Measurements from ENCODE around the gene PGM5.

Gene PGM5

DNA sequence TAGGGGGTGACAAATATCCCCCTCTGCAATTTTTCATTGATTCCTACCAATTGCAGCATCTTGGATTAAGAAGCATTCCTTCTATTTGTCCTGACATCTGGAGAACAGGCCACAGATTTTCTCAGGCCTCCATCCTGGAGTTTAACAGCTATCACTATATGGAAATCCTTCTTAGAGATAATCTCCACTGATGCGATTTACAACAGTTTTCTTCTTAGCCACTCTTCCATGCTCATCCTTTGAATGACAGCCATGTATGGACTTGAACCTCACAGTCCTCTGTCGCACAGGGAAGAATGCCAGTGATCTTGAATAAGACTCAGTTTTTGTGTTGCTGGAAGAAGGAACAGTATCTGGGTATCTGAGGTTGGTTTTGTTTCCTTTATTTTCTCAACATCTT is 73.2 kb downstream of the PGM5 start:
- no peak overlapping the region for H4K8ac ChIP-seq (ENCODE audit: low read depth, low read length)
- H3K18ac ChIP-seq (ENCODE audit: low read length), result no peak overlapping the region
- H3K9me3 ChIP-seq (ENCODE audit: insufficient read depth, low read depth, low read length), result no peaks in the 10 kb centered on the region
- no peak overlapping the region for H2BK5ac ChIP-seq (ENCODE audit: low read depth, low read length, poor library complexity)
- no peak overlapping the region for H3K4me2 ChIP-seq (ENCODE audit: low read length)
- H3K36me3 ChIP-seq (ENCODE audit: control insufficient read depth in 1 of 2, insufficient read depth in 2 of 2, low read length in 2 of 2), result no peaks in the 10 kb centered on the region
- no peak overlapping the region for H3K4me3 ChIP-seq (ENCODE audit: low read depth, low read length)
- no peak overlapping the region for H3K4ac ChIP-seq (ENCODE audit: low read depth, low read length)
- no peaks in the 10 kb centered on the region for H3K79me1 ChIP-seq (ENCODE audit: low read length)
- no peak overlapping the region for H3K23ac ChIP-seq (ENCODE audit: low read length)
- H3K79me2 ChIP-seq (ENCODE audit: control insufficient read depth, insufficient read depth, low read length, poor library complexity), result no peaks in the 10 kb centered on the region
- H2AK5ac ChIP-seq (ENCODE audit: low read length), result no peak overlapping the region
- no peak overlapping the region for H3K9ac ChIP-seq (ENCODE audit: low read length)
- H2BK120ac ChIP-seq (ENCODE audit: insufficient read depth, low read length, poor library complexity), result no peak overlapping the region
- H3K4me1 ChIP-seq (ENCODE audit: control insufficient read depth in 1 of 2, insufficient read depth in 2 of 2, low read length in 2 of 2), result no peaks in the 10 kb centered on the region
- H3K27me3 ChIP-seq (ENCODE audit: insufficient read depth, low read length), result no peaks in the 10 kb centered on the region
- no peak overlapping the region for H2AFZ ChIP-seq (ENCODE audit: insufficient read depth, low read length, poor library complexity)
- no peak overlapping the region for H3K27ac ChIP-seq (ENCODE audit: low read depth, low read length)
- no peak overlapping the region for H2BK12ac ChIP-seq (ENCODE audit: low read length)
- WGBS (ENCODE audit: extremely low coverage, insufficient coverage, insufficient read length), result no CpG with 5 or more reads among the region's 2 CpGs
- no peak overlapping the region for H3K14ac ChIP-seq (ENCODE audit: low read length)
- no peak for DNase-seq
- no peak overlapping the region for H4K12ac ChIP-seq (ENCODE audit: low read depth, low read length)
- no peak overlapping the region for H4K91ac ChIP-seq (ENCODE audit: low read depth, low read length)

DNA sequence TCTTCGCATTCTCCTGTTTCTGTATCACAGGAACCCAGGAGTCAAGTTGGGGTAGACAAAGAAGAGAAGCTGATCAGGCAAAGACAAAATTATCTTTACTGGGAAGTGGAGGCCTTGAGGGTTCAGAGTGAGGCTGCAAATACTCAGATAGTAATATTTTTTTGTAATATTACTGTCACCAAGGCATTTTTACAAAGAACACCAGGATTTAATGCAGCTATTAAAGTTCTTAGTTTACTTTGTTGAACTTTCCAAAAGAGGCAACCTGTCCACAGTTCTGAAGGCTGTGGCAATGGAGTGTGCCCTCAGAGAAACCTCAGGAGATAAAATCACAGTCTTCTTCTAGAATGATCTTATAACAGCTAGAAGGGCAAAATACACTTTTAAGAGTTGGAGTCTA is 74.9 kb downstream of the PGM5 start:
- Histone ChIP-seq H3K79me1 (ENCODE audit: low read length) (no peaks in the 10 kb centered on the region), H3K23ac (ENCODE audit: low read length) (no peak overlapping the region), H4K12ac (ENCODE audit: low read depth, low read length) (no peak overlapping the region)

DNA sequence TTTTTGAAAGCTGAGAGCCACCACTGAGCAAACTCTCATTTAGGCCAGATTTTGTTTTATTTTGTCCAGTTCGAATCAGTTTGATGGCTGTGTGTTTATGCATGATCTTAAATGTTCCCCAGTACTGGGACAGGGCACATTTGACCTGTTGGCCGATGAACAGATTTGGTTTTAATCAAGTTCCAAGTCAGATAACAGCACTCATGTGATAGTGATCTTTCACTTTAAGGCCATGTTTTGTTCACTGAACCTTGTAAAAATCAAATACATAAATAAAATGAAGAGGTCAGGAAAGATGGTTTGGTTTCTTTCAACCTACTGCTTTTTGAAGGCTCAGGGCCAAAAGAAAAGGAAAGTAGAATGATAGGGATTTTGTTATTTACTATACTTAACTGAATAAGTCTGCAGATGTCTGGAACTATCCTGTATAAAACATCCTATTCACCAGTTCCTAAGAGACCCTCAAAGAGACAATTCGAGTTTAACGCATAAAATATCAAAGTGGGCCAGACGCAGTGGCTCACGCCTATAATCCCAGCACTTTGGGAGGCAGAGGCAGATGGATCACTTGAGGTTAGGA is 77.2 kb downstream of the PGM5 start:
- H3K23ac ChIP-seq (ENCODE audit: low read length), result no peak overlapping the region
- no peak overlapping the region for H4K8ac ChIP-seq (ENCODE audit: low read depth, low read length)
- H3K4ac ChIP-seq (ENCODE audit: low read depth, low read length), result no peak overlapping the region
- no peak overlapping the region for H4K91ac ChIP-seq (ENCODE audit: low read depth, low read length)
- H3K9me3 ChIP-seq (ENCODE audit: insufficient read depth, low read depth, low read length), result no peaks in the 10 kb centered on the region
- no peak overlapping the region for H3K9ac ChIP-seq (ENCODE audit: low read length)
- H2BK12ac ChIP-seq (ENCODE audit: low read length), result no peak overlapping the region
- WGBS (ENCODE audit: extremely low coverage, insufficient coverage, insufficient read length), result no CpG with 5 or more reads among the region's 6 CpGs
- H3K4me2 ChIP-seq (ENCODE audit: low read length), result no peak overlapping the region
- no peak overlapping the region for H4K12ac ChIP-seq (ENCODE audit: low read depth, low read length)
- H2BK5ac ChIP-seq (ENCODE audit: low read depth, low read length, poor library complexity), result no peak overlapping the region
- H3K18ac ChIP-seq (ENCODE audit: low read length), result no peak overlapping the region
- H2BK120ac ChIP-seq (ENCODE audit: insufficient read depth, low read length, poor library complexity), result no peak overlapping the region
- no peaks in the 10 kb centered on the region for H3K4me1 ChIP-seq (ENCODE audit: control insufficient read depth in 1 of 2, insufficient read depth in 2 of 2, low read length in 2 of 2)
- no peaks in the 10 kb centered on the region for H3K79me2 ChIP-seq (ENCODE audit: control insufficient read depth, insufficient read depth, low read length, poor library complexity)
- H3K79me1 ChIP-seq (ENCODE audit: low read length), result no peaks in the 10 kb centered on the region
- H2AFZ ChIP-seq (ENCODE audit: insufficient read depth, low read length, poor library complexity), result no peak overlapping the region
- H3K27me3 ChIP-seq (ENCODE audit: insufficient read depth, low read length), result no peaks in the 10 kb centered on the region
- DNase-seq, result no peak
- H3K4me3 ChIP-seq (ENCODE audit: low read depth, low read length), result no peak overlapping the region
- H3K36me3 ChIP-seq (ENCODE audit: control insufficient read depth in 1 of 2, insufficient read depth in 2 of 2, low read length in 2 of 2), result no peaks in the 10 kb centered on the region
- H2AK5ac ChIP-seq (ENCODE audit: low read length), result no peak overlapping the region
- no peak overlapping the region for H3K27ac ChIP-seq (ENCODE audit: low read depth, low read length)
- no peak overlapping the region for H3K14ac ChIP-seq (ENCODE audit: low read length)

More for the DNA sequence above, 74.9 kb downstream of the PGM5 start:
- Histone ChIP-seq H3K27ac (ENCODE audit: low read depth, low read length) (no peak overlapping the region), H3K9ac (ENCODE audit: low read length) (no peak overlapping the region), H2AK5ac (ENCODE audit: low read length) (no peak overlapping the region), H3K79me2 (ENCODE audit: control insufficient read depth, insufficient read depth, low read length, poor library complexity) (no peaks in the 10 kb centered on the region), H3K9me3 (ENCODE audit: insufficient read depth, low read depth, low read length) (no peaks in the 10 kb centered on the region), H3K4me2 (ENCODE audit: low read length) (no peak overlapping the region), H2BK12ac (ENCODE audit: low read length) (no peak overlapping the region), H3K36me3 (ENCODE audit: control insufficient read depth in 1 of 2, insufficient read depth in 2 of 2, low read length in 2 of 2) (no peaks in the 10 kb centered on the region), H3K4me3 (ENCODE audit: low read depth, low read length) (no peak overlapping the region), H4K91ac (ENCODE audit: low read depth, low read length) (no peak overlapping the region), H3K27me3 (ENCODE audit: insufficient read depth, low read length) (no peaks in the 10 kb centered on the region), H2BK5ac (ENCODE audit: low read depth, low read length, poor library complexity) (no peak overlapping the region), H3K4ac (ENCODE audit: low read depth, low read length) (no peak overlapping the region), H2BK120ac (ENCODE audit: insufficient read depth, low read length, poor library complexity) (no peak overlapping the region), H3K4me1 (ENCODE audit: control insufficient read depth in 1 of 2, insufficient read depth in 2 of 2, low read length in 2 of 2) (no peaks in the 10 kb centered on the region), H2AFZ (ENCODE audit: insufficient read depth, low read length, poor library complexity) (no peak overlapping the region), H3K14ac (ENCODE audit: low read length) (no peak overlapping the region), H3K18ac (ENCODE audit: low read length) (no peak overlapping the region), H4K8ac (ENCODE audit: low read depth, low read length) (no peak overlapping the region)
- no CpG with 5 or more reads among the region's 1 CpG for WGBS (ENCODE audit: extremely low coverage, insufficient coverage, insufficient read length)
- DNase-seq, result no peak

DNA sequence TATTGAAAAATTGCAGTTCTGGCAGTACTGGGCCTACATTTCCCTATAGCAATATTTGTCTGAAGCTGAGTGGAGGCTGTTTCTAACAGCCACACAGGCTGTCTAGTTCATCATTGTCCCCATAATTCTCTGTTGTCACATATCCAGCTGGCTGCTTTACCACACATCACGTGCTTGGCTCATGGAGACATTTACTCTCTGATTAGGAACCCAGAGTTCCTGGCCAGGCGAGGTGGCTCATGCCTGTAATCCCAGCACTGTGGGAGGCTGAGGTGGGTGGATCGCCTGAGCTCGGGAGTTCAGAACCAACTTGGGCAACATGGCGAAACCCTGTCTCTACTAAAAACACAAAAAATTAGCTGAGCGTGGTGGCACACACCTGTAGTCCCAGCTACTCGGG is 81.4 kb downstream of the PGM5 start:
- H3K79me2 ChIP-seq (ENCODE audit: control insufficient read depth, insufficient read depth, low read length, poor library complexity), result no peaks in the 10 kb centered on the region
- no peak overlapping the region for H3K4me2 ChIP-seq (ENCODE audit: low read length)
- no peak overlapping the region for H3K9ac ChIP-seq (ENCODE audit: low read length)
- no peak overlapping the region for H4K91ac ChIP-seq (ENCODE audit: low read depth, low read length)
- no peaks in the 10 kb centered on the region for H3K27me3 ChIP-seq (ENCODE audit: insufficient read depth, low read length)
- no peak overlapping the region for H2BK5ac ChIP-seq (ENCODE audit: low read depth, low read length, poor library complexity)
- H2BK120ac ChIP-seq (ENCODE audit: insufficient read depth, low read length, poor library complexity), result no peak overlapping the region
- H3K4me3 ChIP-seq (ENCODE audit: low read depth, low read length), result no peak overlapping the region
- no peaks in the 10 kb centered on the region for H3K4me1 ChIP-seq (ENCODE audit: control insufficient read depth in 1 of 2, insufficient read depth in 2 of 2, low read length in 2 of 2)
- H2AK5ac ChIP-seq (ENCODE audit: low read length), result no peak overlapping the region
- no peak overlapping the region for H4K12ac ChIP-seq (ENCODE audit: low read depth, low read length)
- no peak overlapping the region for H3K4ac ChIP-seq (ENCODE audit: low read depth, low read length)
- H3K79me1 ChIP-seq (ENCODE audit: low read length), result no peaks in the 10 kb centered on the region
- H3K27ac ChIP-seq (ENCODE audit: low read depth, low read length), result no peak overlapping the region
- no peak for DNase-seq
- no peaks in the 10 kb centered on the region for H3K36me3 ChIP-seq (ENCODE audit: control insufficient read depth in 1 of 2, insufficient read depth in 2 of 2, low read length in 2 of 2)
- no peak overlapping the region for H3K18ac ChIP-seq (ENCODE audit: low read length)
- no peak overlapping the region for H2AFZ ChIP-seq (ENCODE audit: insufficient read depth, low read length, poor library complexity)
- no peak overlapping the region for H4K8ac ChIP-seq (ENCODE audit: low read depth, low read length)
- no peak overlapping the region for H3K23ac ChIP-seq (ENCODE audit: low read length)
- H2BK12ac ChIP-seq (ENCODE audit: low read length), result no peak overlapping the region
- no peak overlapping the region for H3K14ac ChIP-seq (ENCODE audit: low read length)
- whole genome bisulfite sequencing (ENCODE audit: extremely low coverage, insufficient coverage, insufficient read length), result no CpG with 5 or more reads among the region's 7 CpGs
- H3K9me3 ChIP-seq (ENCODE audit: insufficient read depth, low read depth, low read length), result no peaks in the 10 kb centered on the region

Measured in trophoblast cell (in vitro differentiated cells and primary cell).